ENCODE measurements around the gene CCM2L.
A peak's percentile ranks its signal among the peaks of the same experiment; 100 is the strongest.
"Not testable (repeated sequence)": the region's sequence is repeated elsewhere in the genome, so short reads cannot be mapped to it uniquely, and the experiment has no call there.

CCM2L gene

DNA sequence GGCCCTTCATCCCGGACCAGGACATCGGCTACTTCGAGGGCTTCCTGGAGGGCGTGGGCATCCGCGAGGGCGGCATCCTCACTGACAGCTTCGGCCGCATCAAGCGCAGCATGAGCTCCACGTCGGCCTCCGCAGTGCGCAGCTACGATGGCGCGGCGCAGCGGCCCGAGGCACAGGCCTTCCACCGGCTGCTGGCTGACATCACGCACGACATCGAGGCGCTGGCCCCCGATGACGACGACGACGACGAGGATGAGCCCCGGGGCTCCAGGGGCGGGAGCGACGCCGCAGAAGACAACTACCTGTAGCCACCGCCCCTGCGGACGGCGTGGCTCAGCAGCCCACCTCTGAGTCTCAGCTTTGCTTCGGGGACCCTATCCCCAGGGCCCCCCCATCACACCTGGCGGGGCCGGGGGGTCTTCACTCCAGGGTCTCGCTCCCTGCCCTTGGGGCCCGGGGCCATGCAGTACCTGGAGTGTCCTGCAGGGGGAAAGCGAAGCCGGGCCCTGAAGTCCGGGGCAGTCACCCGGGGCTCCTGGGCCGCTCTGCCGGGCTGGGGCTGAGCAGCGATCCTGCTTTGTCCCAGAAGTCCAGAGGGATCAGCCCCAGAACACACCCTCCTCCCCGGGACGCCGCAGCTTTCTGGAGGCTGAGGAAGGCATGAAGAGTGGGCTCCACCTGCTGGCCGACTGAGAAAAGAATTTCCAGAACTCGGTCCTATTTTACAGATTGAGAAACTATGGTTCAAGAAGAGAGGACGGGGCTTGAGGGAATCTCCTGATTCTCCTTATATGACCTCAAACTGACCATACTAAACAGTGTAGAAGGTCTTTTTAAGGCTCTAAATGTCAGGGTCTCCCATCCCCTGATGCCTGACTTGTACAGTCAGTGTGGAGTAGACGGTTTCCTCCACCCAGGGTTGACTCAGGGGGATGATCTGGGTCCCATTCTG lies 21.0 kb downstream of the CCM2L start:
- peak; percentile 65 for DNase-seq

- DNase-seq = no peak
These were observed 23.1 kb downstream of the CCM2L start for GRCh38 chr20:32033316-32033715.

GRCh38 chr20:32033721-32034120 lies 23.5 kb downstream of the CCM2L start:
- not testable (repeated sequence) for DNase-seq

- peak; percentile 39 for DNase-seq
These were observed 24.6 kb downstream of the CCM2L start for GRCh38 chr20:32034581-32035425.

- DNase-seq = no peak
These were observed 25.2 kb downstream of the CCM2L start for GRCh38 chr20:32035426-32035779.

DNA sequence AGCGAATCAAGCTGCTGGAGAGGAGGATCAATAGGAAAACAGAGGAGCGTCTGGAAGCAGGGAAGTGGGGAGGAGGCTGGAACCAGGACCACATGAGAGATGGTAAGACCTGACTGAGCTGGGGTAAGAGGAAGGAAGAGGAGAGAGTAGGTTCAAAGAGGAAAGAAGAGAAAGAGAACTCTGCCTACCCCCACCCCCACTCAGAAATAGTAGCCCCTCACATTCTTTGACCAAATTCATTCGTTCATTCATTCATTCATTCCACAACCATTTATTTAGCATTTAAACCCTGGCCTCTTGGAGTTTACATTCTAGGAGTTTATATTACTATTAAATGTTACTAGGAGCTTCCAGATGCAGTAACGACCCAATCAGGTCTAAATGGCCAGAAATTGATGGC lies 26.0 kb downstream of the CCM2L start:
- no peak for DNase-seq

DNA sequence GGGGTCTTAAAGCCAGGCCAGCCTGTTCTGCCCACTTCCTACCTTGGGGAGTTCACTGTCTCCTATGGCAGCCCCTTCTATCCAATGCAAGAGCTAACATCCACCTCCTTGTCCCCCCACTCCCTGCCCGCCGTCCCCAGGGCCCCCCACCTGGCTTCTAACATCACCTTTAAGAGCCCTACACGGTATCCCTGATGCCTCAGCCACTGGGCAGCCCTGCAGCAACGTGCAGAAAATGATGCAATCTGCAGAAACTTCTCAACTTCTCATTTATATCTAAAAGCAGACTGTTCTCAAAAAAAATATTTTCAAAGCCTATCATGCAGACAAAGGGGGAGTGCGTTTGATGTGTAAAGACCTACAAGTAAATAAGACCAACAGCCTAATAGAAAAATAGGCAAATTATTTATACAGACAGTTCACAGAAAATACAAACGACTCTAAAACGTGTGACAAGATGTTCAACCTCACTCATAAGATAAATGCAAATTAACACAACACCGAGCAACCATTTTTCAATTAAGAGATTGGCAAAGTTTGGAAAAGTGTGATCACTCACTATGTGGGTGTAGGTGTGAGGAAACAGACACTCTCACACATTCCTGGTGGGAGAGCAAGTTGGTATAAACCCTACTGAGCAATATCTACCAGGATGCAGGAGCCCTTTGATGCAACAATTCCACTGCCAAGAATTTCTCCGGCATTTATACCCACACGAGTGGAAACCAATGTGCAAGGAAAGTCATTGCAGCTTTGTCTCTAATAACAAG lies 26.7 kb downstream of the CCM2L start:
- DNase-seq = no peak

- DNase-seq = no peak
These were observed 27.7 kb downstream of the CCM2L start for GRCh38 chr20:32037929-32038328.

DNA sequence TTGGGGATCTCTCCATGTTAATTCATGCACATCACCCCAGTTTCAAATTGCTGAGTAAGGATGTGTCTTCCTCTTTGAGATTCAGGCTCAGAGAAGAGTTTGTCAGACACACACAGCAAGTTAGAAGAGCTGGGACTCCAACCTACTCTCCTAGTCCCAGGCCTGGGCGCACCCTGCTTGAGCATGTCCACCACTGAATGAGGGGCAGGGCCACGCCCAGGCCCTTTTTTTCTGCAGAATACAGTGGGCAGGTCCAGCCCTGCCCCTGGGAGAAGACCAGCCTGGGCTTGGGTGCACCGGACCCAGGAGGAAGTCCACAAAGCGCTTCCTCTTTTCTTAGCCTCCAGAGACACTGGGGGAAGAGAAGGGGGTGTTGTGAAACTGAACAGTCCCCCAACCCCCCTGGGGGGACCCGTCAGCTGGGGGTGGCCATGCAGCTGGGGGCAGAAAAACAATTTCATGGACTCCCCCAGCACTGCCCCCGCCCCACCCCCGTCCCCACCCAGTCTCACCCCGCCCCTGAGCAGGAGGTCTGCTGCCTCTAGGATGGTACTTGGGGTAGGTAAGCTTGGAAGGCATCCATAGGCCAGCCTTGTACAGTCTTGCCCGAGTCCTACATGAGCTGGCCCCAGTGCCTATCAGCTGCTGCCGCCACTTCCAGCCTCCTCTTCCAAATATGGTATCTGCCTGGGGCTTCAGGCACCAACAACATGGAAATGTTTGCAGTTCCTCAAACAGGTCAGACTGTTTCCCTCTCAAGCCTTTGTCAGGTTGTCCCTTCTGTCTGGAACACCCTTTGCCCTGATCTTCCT lies 30.1 kb downstream of the CCM2L start:
- no peak for DNase-seq

DNA sequence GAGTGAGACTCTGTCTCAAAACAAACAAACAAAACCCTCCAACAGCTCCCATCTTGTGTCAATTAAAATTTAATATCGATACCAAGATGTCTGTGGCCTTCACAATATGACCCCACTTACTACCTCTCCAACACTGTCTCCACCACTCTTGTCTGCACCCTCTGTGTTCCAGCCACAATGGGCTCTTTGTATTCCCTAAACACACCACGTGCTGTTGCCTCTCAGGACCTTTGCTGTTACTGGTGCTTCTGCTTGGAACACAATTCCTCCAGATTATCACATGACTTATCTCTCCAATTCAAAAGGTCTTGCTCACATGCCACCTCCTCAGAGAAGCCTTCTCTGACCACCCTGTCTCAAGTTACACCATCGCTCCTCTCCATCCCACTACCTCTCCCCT lies 35.8 kb downstream of the CCM2L start:
- no peak for DNase-seq

GRCh38 chr20:32050324-32050841 lies 40.1 kb downstream of the CCM2L start:
- no peak for DNase-seq

DNA sequence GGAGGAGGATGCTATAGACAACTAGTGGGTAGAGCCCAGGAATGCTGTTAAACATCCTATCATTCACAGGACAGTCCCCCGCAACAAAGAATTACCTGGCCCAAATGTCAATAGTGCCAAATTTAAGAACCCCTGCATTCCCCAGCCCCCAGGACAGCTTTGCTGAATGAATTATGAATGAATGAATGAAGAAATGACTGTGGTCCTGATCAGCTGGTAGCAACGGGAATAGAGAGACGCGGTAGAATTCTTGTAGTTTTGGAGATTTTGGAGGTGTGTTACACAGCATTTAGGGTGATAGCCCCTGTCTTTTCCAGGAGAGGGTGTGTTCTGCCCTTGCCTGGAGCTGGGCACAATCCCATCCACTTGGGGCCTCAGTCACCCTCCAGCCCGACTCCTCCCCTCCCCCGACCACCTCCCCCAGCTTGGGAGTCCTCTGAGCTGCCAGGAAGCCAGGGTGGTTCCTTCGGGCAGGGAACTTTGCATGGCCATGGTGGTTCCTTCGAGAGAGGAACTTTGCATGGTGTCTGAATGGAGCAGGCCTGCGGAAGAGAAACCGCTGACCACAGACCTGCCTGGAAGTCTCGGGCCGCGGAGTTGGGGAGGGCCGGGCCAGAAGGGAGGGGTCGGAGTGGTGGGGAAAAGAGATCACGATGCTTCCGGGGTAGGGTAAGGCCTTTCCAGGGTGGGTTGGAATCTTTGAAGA lies 40.8 kb downstream of the CCM2L start:
- peak; percentile 59 for DNase-seq

GRCh38 chr20:32051720-32052089 lies 41.5 kb downstream of the CCM2L start:
- DNase-seq = no peak

GRCh38 chr20:32052090-32052777 lies 42.0 kb downstream of the CCM2L start, which contains the start of gene HCK:
TSS of gene HCK (plus strand) at chr20:32052242.
- DNase-seq = no peak

- no peak for DNase-seq
These were observed 42.6 kb downstream of the CCM2L start for GRCh38 chr20:32052778-32053362.

DNA sequence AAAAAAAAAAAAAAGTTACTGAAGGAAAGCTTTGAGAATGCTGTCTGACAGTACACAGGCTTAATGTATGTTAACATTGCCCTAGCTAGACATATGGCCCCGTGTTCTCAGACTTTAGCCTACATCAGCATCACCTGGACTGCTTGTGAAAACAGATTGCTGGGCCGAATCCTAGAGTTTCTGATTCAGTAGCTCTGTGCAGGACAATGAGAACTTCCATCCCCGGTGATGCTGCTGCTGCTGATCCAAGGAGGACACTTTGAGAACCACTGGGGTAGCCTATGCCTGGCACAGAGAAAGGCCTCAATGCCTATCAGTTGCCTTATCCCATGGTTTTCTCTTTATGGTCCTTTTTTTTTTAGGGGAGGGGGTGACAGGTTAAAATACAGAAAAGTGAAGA lies 43.4 kb downstream of the CCM2L start:
- no peak for DNase-seq

GRCh38 chr20:32056708-32057483 lies 46.7 kb downstream of the CCM2L start:
- DNase-seq = no peak

DNA sequence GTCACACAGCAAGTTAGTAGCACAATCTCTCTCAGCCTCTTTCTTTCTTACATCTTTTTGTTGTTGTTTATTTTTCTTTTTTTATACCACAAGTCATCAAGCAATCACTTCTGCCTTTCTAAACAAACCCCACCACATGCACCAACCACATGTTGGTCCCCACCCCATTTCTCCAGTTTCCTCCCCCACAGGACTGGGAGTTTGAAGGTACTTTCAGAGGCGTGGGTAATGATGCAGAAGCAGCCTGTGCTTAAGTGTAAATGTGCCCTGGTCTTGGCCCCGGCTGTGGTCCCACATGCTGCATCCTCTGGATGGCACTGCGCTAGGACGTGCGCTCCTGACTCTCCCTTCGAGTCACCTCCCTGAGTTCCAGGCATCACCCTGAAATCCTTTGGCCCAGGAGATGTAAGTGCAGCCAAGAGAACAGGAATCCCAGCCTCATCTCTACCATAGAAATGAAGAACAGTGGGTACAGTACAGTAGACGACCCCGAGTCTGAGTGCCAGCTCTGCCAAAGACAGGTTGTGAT lies 47.5 kb downstream of the CCM2L start:
- no peak for DNase-seq

GRCh38 chr20:32059189-32059588 lies 49.0 kb downstream of the CCM2L start:
- no peak for DNase-seq
